Islet of Langerhans (tissue), 1 donor: ENCODE results near the gene NCAPG2.

ENCODE experiments used
- FAIRE-seq: peaks from one replicate; lab custom pipeline; 2011; peaks lifted over from hg19 to GRCh38; lab: Jason Lieb, UNC

Gene NCAPG2

GRCh38 chr7:158595068-158595467 lies 109.5 kb downstream of the NCAPG2 start:
- FAIRE-seq = no peak

GRCh38 chr7:158592541-158592940 lies 112.1 kb downstream of the NCAPG2 start:
- FAIRE-seq = no peak

GRCh38 chr7:158591944-158592343 lies 112.7 kb downstream of the NCAPG2 start:
- no peak for FAIRE-seq

GRCh38 chr7:158590181-158590530 lies 114.4 kb downstream of the NCAPG2 start:
- FAIRE-seq = no peak

- no peak for FAIRE-seq
Observed at GRCh38 chr7:158589653-158590052, 115.0 kb downstream of the NCAPG2 start.

- FAIRE-seq = no peak
Observed at GRCh38 chr7:158588878-158589442, 115.6 kb downstream of the NCAPG2 start.

GRCh38 chr7:158588085-158588877 lies 116.3 kb downstream of the NCAPG2 start:
- FAIRE-seq = no peak

GRCh38 chr7:158587162-158588084 lies 117.2 kb downstream of the NCAPG2 start, which contains the start of gene PTPRN2:
PTPRN2 (minus strand) TSS chr7:158587823.
- no peak for FAIRE-seq

GRCh38 chr7:158586499-158587161 lies 118.0 kb downstream of the NCAPG2 start:
- no peak for FAIRE-seq

GRCh38 chr7:158585721-158586498 lies 118.7 kb downstream of the NCAPG2 start:
- no peak for FAIRE-seq

- no peak for FAIRE-seq
Observed at GRCh38 chr7:158584407-158584806, 120.2 kb downstream of the NCAPG2 start.

GRCh38 chr7:158583810-158584209 lies 120.8 kb downstream of the NCAPG2 start:
- FAIRE-seq = no peak

- FAIRE-seq = no peak
Observed at GRCh38 chr7:158583143-158583542, 121.5 kb downstream of the NCAPG2 start.

GRCh38 chr7:158582089-158582456 lies 122.5 kb downstream of the NCAPG2 start:
- FAIRE-seq = peak; percentile 100

- no peak for FAIRE-seq
Observed at GRCh38 chr7:158581440-158582088, 123.0 kb downstream of the NCAPG2 start.
